D721Med (cell line): Measurements from ENCODE around the gene C2CD3.
"Not testable (repeated sequence)": the region's sequence is repeated elsewhere in the genome, so short reads cannot be mapped to it uniquely, and the experiment has no call there.

Source experiments
- DNase-seq: peaks from one replicate; pipeline ENCODE4 v3.0.0; 2011; ENCODE audit warnings: low spot score; ENCODE audit not compliant: insufficient read length
- FAIRE-seq: peaks from 2 replicates; lab custom pipeline; 2011; peaks lifted over from hg19 to GRCh38; lab: Jason Lieb, UNC
- TF ChIP-seq, protein P1 (sequence below): IDR thresholded peaks from 2 replicates; pipeline ENCODE4 v1.5.1; 2012; ENCODE audit warnings: mild to moderate bottlenecking, control low read depth; ENCODE audit not compliant: insufficient read depth; ENCODE audit errors: missing control alignments

C2CD3 gene

DNA sequence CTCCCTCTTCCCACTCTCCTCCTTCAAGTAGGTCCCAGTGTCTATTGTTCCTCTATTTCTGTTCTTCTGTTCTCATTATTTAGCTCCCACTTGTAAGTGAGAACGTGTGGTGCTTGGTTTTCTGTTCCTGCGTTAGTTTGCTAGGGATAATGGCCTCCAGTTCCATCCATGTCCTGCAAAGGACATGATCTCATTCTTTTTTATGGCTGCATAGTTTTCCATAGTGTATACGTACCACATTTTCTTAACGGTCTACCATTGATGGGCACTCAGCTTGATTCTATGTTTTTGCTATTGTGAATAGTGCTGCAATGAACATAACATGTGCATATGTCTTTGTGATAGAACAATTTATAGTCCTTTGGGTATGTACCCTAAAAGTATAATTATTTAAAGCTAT is 26.2 kb downstream of the C2CD3 start:
- no peak for FAIRE-seq
- TF ChIP-seq, protein P1, sequence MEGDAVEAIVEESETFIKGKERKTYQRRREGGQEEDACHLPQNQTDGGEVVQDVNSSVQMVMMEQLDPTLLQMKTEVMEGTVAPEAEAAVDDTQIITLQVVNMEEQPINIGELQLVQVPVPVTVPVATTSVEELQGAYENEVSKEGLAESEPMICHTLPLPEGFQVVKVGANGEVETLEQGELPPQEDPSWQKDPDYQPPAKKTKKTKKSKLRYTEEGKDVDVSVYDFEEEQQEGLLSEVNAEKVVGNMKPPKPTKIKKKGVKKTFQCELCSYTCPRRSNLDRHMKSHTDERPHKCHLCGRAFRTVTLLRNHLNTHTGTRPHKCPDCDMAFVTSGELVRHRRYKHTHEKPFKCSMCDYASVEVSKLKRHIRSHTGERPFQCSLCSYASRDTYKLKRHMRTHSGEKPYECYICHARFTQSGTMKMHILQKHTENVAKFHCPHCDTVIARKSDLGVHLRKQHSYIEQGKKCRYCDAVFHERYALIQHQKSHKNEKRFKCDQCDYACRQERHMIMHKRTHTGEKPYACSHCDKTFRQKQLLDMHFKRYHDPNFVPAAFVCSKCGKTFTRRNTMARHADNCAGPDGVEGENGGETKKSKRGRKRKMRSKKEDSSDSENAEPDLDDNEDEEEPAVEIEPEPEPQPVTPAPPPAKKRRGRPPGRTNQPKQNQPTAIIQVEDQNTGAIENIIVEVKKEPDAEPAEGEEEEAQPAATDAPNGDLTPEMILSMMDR: no peak
- no peak for DNase-seq

DNA sequence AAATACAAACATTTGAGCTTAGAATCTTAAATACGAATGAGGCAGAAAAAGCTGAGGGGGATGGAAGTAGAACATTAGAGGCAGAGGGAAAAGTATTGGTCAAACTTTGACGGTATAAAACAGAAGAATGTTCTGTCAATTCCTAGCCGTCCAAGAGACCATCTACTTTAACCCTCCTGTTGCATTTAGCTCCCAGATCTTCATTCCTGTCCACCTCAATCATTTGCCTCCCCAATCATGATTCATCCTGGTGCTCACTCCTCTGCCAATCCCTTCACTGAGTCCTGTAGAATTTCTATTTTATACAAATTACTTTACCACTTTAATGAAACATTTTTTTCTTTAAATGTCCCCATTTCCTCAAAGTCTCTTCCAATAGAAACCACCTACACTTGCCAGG is 28.2 kb downstream of the C2CD3 start:
- TF ChIP-seq, protein P1: no peak
- DNase-seq (no peak), FAIRE-seq (no peak)

DNA sequence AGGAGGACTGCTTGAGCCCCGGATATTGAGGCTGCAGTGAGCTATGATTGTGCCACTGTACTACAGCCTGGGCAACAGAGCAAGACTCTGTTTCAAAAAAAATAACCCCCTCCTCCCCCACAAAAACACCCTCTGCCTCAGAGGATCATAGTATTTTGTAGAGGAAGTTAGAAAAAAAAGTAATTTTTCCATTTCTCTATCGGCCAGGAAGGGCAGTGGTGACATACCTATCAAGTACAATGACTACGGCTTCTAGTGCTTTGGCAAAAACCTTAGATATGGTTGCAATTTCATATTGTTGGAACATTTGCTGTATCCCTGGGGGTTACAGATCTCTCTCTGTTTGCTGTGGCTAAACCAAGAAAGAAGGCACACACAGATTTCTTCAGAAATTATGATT is 28.9 kb downstream of the C2CD3 start:
- DNase-seq: no peak
- TF ChIP-seq, protein P1: no peak
- FAIRE-seq: no peak

DNA sequence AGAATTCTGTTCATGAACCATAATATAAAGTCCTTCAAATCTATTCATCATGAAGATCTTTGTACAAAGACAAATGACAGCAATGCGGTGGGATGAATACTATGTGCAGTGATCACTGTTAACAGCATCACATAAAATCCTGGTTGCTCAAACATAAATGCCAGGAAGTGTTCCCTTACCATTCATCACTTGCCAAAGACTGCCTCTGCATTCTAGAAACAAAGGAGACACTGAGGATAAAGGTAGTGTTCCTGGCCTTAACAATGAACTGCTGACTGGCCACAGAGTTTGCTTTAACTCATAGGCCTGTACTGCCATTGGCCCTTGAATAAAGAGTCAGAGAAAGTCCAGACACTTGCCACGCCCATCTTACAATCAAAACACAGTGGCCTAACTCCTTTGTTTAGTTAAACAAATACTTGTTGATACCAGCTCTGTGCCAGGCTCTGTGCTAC is 29.5 kb downstream of the C2CD3 start:
- TF ChIP-seq, protein P1: no peak
- FAIRE-seq (no peak), DNase-seq (no peak)

DNA sequence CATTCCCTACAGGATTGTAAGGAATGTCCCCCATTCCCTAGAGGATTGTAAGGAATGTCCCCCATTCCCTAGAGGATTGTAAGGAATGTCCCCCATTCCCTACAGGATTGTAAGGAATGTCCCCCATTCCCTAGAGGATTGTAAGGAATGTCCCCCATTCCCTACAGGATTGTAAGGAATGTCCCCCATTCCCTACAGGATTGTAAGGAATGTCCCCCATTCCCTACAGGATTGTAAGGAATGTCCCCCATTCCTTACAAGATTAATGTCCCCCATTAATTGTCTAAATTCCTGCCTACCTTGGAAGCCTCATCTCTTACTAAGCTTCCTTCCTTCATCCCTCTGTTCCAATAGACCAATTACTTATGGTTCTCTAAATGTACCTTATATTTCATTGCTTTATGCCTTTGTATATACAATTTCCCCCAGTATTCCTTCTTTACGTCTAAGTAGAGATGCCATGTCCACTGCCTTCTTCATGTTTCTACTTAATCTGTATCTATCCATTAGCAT is 30.8 kb downstream of the C2CD3 start:
- FAIRE-seq, DNase-seq: not testable (repeated sequence)

DNA sequence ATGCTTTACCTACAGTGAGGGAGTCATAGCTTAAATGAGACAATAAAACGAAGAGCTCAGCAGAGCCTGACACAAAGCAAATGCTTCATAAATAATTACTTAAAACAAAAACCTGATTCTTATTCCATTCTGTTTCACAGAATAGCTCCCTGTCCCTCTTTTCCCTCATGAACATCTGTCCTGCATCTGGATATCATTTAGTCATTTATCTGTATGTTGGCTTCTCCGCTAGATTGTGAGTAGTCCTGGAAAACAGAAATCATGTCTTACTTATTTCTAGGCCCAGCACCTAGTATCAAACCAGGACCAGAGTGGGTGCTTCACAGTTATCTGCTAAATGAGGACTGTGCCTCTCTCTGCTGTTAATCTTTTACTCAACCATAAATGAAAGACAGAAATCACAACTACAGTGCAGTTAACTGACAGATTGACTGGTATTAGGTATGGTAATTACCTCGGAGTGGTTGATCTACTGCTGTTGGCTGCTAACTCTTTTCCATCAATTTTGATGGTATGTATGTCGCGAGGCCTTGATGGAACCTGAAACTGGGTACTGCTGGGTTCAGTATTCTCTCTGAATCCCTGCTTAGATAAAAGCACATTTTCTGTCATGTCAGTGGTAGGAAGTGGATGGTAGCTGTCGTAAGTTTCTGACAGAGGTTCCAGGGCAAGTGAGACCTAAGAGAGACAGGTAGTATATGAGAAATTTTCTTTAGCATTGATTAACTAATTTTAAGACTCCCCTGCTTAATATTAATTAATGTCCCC is 31.5 kb downstream of the C2CD3 start:
- TF ChIP-seq, protein P1: no peak
- no peak for FAIRE-seq
- no peak for DNase-seq

DNA sequence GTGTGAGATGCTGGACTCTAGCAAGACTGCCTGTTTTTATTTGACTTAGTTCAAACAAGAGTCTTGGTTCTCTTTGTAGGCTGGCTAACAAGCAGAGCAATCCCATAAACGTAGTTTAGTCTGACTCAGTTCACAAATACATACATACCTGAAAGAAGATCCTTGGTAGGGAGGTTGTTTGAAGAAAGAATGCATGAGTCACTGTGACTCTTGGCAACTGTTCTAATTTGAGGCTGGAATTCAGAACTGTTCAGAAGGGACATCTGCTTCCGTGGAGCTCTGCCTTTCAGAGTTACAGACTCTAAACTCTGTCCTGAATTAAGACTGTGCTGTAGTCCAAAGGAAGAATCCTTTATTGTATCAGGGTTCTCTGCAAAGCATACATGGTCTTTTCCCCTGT is 32.2 kb downstream of the C2CD3 start:
- DNase-seq (no peak), FAIRE-seq (no peak)
- TF ChIP-seq, protein P1: no peak
